ENCODE data around the gene PCNX2.

PCNX2 gene

DNA sequence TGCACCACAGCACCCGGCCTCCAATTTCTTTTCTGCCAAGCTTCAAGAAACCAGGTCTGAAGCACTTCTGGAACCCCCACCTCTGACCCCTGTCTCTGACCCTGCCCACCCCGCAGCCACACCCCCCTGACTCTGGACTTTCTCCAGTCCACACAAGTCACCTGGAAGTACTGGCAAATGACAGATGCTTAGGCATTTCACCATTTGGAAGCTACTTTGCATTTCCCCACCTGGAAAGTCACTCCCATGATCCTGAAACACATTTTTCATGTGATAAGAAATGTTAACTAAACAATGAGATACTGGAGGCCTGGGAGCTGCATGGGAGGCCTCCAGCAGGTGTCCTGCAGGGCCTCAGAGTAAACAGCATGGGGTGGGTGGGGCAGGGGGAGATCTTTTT lies 299.4 kb downstream of the PCNX2 start:
- H3K36me3 Mint-ChIP-seq: peaks cover 60% of the 10 kb centered on the region
- H3K9me3 Mint-ChIP-seq (ENCODE audit: low read depth): peaks cover 9% of the 10 kb centered on the region
- H3K4me1 Mint-ChIP-seq (ENCODE audit: low read depth): no peaks in the 10 kb centered on the region
- H3K27me3 Mint-ChIP-seq: no peaks in the 10 kb centered on the region
- no peak overlapping the region for H3K4me3 Mint-ChIP-seq
- H3K27ac Mint-ChIP-seq: no peak overlapping the region

GRCh38 chr1:232995189-232995588 lies 300.3 kb downstream of the PCNX2 start:
- Mint-ChIP-seq H3K36me3 (peaks cover 57% of the 10 kb centered on the region), H3K27ac (no peak overlapping the region), H3K9me3 (ENCODE audit: low read depth) (peaks cover 9% of the 10 kb centered on the region), H3K4me3 (no peak overlapping the region), H3K4me1 (ENCODE audit: low read depth) (no peaks in the 10 kb centered on the region), H3K27me3 (no peaks in the 10 kb centered on the region)

- no peak overlapping the region for H3K27ac Mint-ChIP-seq
- peaks cover 48% of the 10 kb centered on the region for H3K36me3 Mint-ChIP-seq
- H3K4me1 Mint-ChIP-seq (ENCODE audit: low read depth): no peaks in the 10 kb centered on the region
- no peak overlapping the region for H3K4me3 Mint-ChIP-seq
- H3K27me3 Mint-ChIP-seq: no peaks in the 10 kb centered on the region
- peaks cover 9% of the 10 kb centered on the region for H3K9me3 Mint-ChIP-seq (ENCODE audit: low read depth)
Measured at GRCh38 chr1:232993555-232993954, 302.0 kb downstream of the PCNX2 start.

GRCh38 chr1:232992227-232992626 lies 303.3 kb downstream of the PCNX2 start:
- Mint-ChIP-seq H3K36me3 (peaks cover 37% of the 10 kb centered on the region), H3K9me3 (ENCODE audit: low read depth) (peaks cover 9% of the 10 kb centered on the region), H3K27ac (no peak overlapping the region), H3K27me3 (no peaks in the 10 kb centered on the region), H3K4me1 (ENCODE audit: low read depth) (no peaks in the 10 kb centered on the region), H3K4me3 (no peak overlapping the region)

GRCh38 chr1:232991238-232991637 lies 304.3 kb downstream of the PCNX2 start:
- no peaks in the 10 kb centered on the region for H3K4me1 Mint-ChIP-seq (ENCODE audit: low read depth)
- peaks cover 28% of the 10 kb centered on the region for H3K36me3 Mint-ChIP-seq
- peaks cover 9% of the 10 kb centered on the region for H3K9me3 Mint-ChIP-seq (ENCODE audit: low read depth)
- no peaks in the 10 kb centered on the region for H3K27me3 Mint-ChIP-seq
- no peak overlapping the region for H3K4me3 Mint-ChIP-seq
- H3K27ac Mint-ChIP-seq: no peak overlapping the region

- Mint-ChIP-seq H3K4me1 (ENCODE audit: low read depth) (no peaks in the 10 kb centered on the region), H3K27me3 (no peaks in the 10 kb centered on the region), H3K9me3 (ENCODE audit: low read depth) (peaks cover 9% of the 10 kb centered on the region), H3K27ac (no peak overlapping the region), H3K4me3 (no peak overlapping the region), H3K36me3 (peaks cover 28% of the 10 kb centered on the region)
Measured at GRCh38 chr1:232990176-232991128, 305.1 kb downstream of the PCNX2 start.

- no peak overlapping the region for H3K4me3 Mint-ChIP-seq
Measured at GRCh38 chr1:232988572-232989040, 306.9 kb downstream of the PCNX2 start.

GRCh38 chr1:232987774-232988140 lies 307.8 kb downstream of the PCNX2 start:
- Mint-ChIP-seq H3K4me1 (ENCODE audit: low read depth) (no peaks in the 10 kb centered on the region), H3K27me3 (no peaks in the 10 kb centered on the region), H3K9me3 (ENCODE audit: low read depth) (no peaks in the 10 kb centered on the region), H3K27ac (no peak overlapping the region), H3K36me3 (peaks cover 8% of the 10 kb centered on the region), H3K4me3 (no peak overlapping the region)

More at GRCh38 chr1:232988572-232989040, 306.9 kb downstream of the PCNX2 start:
- H3K9me3 Mint-ChIP-seq (ENCODE audit: low read depth): peaks cover 5% of the 10 kb centered on the region
- H3K27me3 Mint-ChIP-seq: no peaks in the 10 kb centered on the region
- no peak overlapping the region for H3K27ac Mint-ChIP-seq
- H3K4me1 Mint-ChIP-seq (ENCODE audit: low read depth): no peaks in the 10 kb centered on the region
- H3K36me3 Mint-ChIP-seq: peaks cover 15% of the 10 kb centered on the region

DNA sequence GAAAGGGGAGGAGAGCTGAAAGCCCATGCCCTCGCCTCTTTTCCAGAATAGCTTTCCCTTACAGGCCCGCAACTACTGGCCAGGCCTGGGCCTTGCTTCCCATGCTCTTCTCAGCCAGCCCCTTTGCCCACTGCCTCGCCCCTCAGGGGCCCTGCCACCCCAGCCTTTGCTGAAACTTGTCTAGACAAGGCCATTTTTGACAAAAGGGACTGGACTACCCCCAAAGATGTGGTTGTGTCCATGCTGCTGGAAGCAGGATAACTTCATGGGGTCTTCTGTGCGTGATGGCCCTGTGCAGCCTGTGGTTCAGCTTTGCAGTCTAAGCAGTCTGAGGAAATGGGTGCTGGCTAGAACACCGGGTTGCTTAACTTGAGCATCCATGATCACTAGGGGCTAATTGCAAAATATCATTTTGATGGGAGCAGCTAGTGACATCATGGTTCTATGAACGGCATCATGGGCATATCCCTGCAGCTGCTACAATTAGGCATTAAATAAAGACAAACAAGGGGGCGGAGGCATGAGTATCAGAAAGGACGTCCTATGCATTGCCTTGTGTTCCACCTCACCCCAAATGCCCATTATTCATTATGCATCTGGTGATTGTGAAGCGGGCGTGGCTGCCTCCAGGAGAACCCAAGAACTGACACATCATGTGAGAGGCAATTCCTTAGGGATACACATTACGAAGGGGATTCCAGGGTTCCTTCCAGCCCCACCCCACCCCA lies 308.3 kb downstream of the PCNX2 start:
- H3K27ac Mint-ChIP-seq: no peak overlapping the region
- H3K36me3 Mint-ChIP-seq: peaks cover 5% of the 10 kb centered on the region
- no peaks in the 10 kb centered on the region for H3K4me1 Mint-ChIP-seq (ENCODE audit: low read depth)
- H3K27me3 Mint-ChIP-seq: no peaks in the 10 kb centered on the region
- no peaks in the 10 kb centered on the region for H3K9me3 Mint-ChIP-seq (ENCODE audit: low read depth)
- H3K4me3 Mint-ChIP-seq: no peak overlapping the region

DNA sequence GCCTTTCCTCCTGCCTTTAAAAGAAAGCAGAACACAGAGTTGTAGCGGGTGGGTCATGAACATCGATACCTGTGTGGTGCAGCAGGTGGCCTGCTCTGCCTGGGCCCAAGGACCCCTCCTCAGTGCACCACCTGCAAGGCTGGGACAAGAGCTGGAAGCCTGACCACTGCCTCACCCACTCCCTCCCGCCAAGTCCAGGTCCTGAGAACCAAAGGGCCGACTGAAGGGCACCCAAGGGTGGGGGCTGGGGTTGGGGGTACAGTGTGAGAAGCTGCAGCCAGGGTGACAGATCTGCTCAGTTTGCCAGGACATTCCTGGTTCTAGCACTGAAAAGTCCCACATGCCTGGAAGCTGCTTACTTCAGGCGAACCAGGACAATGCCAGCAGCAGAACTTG lies 309.0 kb downstream of the PCNX2 start:
- H3K4me1 Mint-ChIP-seq (ENCODE audit: low read depth): no peaks in the 10 kb centered on the region
- H3K36me3 Mint-ChIP-seq: peaks cover 3% of the 10 kb centered on the region
- no peaks in the 10 kb centered on the region for H3K9me3 Mint-ChIP-seq (ENCODE audit: low read depth)
- H3K4me3 Mint-ChIP-seq: no peak overlapping the region
- H3K27ac Mint-ChIP-seq: no peak overlapping the region
- H3K27me3 Mint-ChIP-seq: no peaks in the 10 kb centered on the region

- Mint-ChIP-seq H3K27ac (no peak overlapping the region), H3K4me1 (ENCODE audit: low read depth) (no peaks in the 10 kb centered on the region), H3K9me3 (ENCODE audit: low read depth) (no peaks in the 10 kb centered on the region), H3K27me3 (no peaks in the 10 kb centered on the region), H3K4me3 (no peak overlapping the region), H3K36me3 (peaks cover 3% of the 10 kb centered on the region)
Measured at GRCh38 chr1:232985882-232986526, 309.5 kb downstream of the PCNX2 start.

- Mint-ChIP-seq H3K4me1 (ENCODE audit: low read depth) (no peaks in the 10 kb centered on the region), H3K9me3 (ENCODE audit: low read depth) (no peaks in the 10 kb centered on the region), H3K27me3 (no peaks in the 10 kb centered on the region), H3K4me3 (no peak overlapping the region), H3K36me3 (peaks cover 3% of the 10 kb centered on the region), H3K27ac (no peak overlapping the region)
Measured at GRCh38 chr1:232984577-232985425, 310.7 kb downstream of the PCNX2 start.

DNA sequence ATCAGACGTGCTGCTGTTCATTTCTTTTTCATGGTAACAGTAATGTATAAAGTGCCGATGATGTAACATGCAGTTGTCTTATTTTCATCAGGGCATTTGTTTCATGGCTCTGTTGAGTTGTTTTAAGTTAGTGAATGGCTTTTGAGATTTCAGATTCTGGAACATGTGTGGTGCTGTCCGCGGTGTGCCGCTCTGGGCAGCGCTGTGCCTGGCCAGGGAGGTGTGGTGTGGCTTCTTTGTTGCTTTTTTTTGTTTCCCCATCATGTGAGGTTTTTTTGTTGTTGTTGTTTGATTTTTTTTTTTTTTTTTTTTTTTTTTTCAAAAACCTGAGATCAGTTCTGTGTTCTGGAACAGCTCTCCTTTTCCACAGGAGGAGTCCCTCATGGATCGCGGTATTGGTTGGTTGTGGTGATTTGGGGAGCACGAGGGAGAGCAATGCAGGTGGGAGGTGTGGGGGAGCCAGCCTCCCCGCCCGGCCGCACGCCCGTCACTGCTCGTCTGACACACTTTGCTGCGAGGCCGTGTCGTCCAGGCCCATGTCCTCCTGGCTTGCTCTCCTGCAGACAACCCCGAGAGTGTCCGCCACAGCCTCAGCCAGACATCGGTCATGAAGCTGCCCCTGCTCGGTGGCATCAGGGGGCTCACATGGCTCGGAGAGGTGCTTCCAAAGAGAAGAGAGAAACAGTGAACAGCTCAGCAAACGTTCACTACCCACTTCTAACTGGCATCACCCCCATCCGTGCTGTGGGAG lies 311.5 kb downstream of the PCNX2 start:
- Mint-ChIP-seq H3K27me3 (no peaks in the 10 kb centered on the region), H3K36me3 (peaks cover 3% of the 10 kb centered on the region), H3K27ac (no peak overlapping the region), H3K4me1 (ENCODE audit: low read depth) (peaks cover 1% of the 10 kb centered on the region), H3K9me3 (ENCODE audit: low read depth) (no peaks in the 10 kb centered on the region), H3K4me3 (no peak overlapping the region)

DNA sequence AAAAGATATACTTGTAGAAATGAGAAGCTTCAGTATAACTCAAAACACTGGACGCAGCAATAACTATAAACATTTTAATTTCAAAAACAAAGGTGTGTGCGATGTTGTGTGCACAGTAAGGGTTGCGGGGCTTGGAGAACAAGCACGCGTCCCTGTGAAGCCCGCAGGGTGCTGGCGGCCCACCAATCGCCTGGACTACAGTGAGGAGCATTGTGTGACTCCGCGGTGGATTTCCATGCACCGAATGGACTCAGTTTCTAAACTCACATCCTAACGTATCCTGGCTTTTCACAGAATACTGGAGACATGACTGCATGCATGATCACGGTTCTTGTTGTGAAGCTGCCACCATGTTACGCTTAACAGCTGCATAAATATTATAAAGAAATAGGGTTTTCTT lies 312.1 kb downstream of the PCNX2 start:
- no peaks in the 10 kb centered on the region for H3K27me3 Mint-ChIP-seq

More for the DNA sequence above, 312.1 kb downstream of the PCNX2 start:
- H3K4me3 Mint-ChIP-seq: no peak overlapping the region
- H3K27ac Mint-ChIP-seq: no peak overlapping the region
- peaks cover 8% of the 10 kb centered on the region for H3K4me1 Mint-ChIP-seq (ENCODE audit: low read depth)
- H3K9me3 Mint-ChIP-seq (ENCODE audit: low read depth): no peaks in the 10 kb centered on the region
- H3K36me3 Mint-ChIP-seq: peaks cover 5% of the 10 kb centered on the region

Data from activated naive CD8-positive, alpha-beta T cell (primary cell).